Measurements from ENCODE around the gene MAGEA10.

DNA sequence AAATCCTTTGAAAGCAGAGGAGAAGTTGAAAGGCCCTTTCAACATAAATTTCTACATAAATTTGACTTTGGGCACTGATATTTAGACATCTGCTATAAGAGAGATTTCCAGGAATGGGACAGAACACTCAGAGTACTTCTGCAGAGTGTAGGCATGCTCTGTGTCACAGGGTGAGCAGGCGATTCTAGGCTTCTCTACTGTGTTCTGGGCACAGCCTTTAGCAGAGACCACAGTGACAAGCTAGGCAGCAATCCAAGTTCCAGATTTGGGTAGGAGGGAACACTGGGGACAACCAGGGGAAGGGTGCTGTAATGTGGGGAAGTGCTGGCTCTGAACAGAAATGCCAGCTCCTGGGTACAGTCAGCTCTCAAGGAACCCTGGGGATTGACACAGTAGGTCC is 6.9 kb downstream of the MAGEA10 start:
- TF ChIP-seq SP1 (CRISPR knock-in tag; conservative IDR thresholded peaks at IDR 0.05) (no peak), CBFB (CRISPR knock-in tag; IDR thresholded peaks at IDR 0.05; ENCODE audit: low read depth) (no peak), USF2 (CRISPR knock-in tag; IDR thresholded peaks at IDR 0.05) (no peak), STAT6 (CRISPR knock-in tag; conservative IDR thresholded peaks at IDR 0.05; ENCODE audit: low read depth) (no peak), MYBL2 (CRISPR knock-in tag; IDR thresholded peaks at IDR 0.05) (no peak)
- TF ChIP-seq, protein P1, sequence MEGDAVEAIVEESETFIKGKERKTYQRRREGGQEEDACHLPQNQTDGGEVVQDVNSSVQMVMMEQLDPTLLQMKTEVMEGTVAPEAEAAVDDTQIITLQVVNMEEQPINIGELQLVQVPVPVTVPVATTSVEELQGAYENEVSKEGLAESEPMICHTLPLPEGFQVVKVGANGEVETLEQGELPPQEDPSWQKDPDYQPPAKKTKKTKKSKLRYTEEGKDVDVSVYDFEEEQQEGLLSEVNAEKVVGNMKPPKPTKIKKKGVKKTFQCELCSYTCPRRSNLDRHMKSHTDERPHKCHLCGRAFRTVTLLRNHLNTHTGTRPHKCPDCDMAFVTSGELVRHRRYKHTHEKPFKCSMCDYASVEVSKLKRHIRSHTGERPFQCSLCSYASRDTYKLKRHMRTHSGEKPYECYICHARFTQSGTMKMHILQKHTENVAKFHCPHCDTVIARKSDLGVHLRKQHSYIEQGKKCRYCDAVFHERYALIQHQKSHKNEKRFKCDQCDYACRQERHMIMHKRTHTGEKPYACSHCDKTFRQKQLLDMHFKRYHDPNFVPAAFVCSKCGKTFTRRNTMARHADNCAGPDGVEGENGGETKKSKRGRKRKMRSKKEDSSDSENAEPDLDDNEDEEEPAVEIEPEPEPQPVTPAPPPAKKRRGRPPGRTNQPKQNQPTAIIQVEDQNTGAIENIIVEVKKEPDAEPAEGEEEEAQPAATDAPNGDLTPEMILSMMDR (IDR thresholded peaks at IDR 0.05), result no peak
- TF ChIP-seq, protein P2, sequence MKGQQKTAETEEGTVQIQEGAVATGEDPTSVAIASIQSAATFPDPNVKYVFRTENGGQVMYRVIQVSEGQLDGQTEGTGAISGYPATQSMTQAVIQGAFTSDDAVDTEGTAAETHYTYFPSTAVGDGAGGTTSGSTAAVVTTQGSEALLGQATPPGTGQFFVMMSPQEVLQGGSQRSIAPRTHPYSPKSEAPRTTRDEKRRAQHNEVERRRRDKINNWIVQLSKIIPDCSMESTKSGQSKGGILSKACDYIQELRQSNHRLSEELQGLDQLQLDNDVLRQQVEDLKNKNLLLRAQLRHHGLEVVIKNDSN (CRISPR knock-in tag; IDR thresholded peaks at IDR 0.05), result no peak
- TF ChIP-seq, protein P3, sequence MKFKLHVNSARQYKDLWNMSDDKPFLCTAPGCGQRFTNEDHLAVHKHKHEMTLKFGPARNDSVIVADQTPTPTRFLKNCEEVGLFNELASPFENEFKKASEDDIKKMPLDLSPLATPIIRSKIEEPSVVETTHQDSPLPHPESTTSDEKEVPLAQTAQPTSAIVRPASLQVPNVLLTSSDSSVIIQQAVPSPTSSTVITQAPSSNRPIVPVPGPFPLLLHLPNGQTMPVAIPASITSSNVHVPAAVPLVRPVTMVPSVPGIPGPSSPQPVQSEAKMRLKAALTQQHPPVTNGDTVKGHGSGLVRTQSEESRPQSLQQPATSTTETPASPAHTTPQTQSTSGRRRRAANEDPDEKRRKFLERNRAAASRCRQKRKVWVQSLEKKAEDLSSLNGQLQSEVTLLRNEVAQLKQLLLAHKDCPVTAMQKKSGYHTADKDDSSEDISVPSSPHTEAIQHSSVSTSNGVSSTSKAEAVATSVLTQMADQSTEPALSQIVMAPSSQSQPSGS (CRISPR knock-in tag; IDR thresholded peaks at IDR 0.05; ENCODE audit: borderline replicate concordance, low read depth), result no peak

All from WTC11 (cell line).